K562 (cell line): ENCODE data around the gene MBOAT1. TPM values are rescaled to one million over a fixed set of nuclear protein-coding genes. Genes with fewer than 3 reads are reported as not detected.

Experiments
- ATAC-seq: fragments of 200-7000 bp; cut with Tn5 transposase; 3 replicates; pipeline ENCODE4 v1.9.1; 2020; ENCODE audit warnings: moderate library complexity
- BruUV-seq: library from RNA; stranded (reverse); fragments of 400-500 nt; replicated peaks from 2 replicates; lab custom pipeline; 2021; lab: Mats Ljungman, UMichigan
- CTCF ChIA-PET: fragments of 300-600 bp; formaldehyde crosslinking; extraction: SDS; loops from one replicate; lab custom pipeline; 2021; ENCODE audit warnings: low intra/inter-chr PET ratio; lab: Yijun Ruan, JAX
- POLR2A ChIA-PET: fragments of 300-600, 350-650 bp; sonication (Branson Sonifier 250); formaldehyde crosslinking; extraction: SDS; loops from one replicate; lab custom pipeline; 2021; ENCODE audit warnings: antibody characterized with exemption, inconsistent platforms; lab: Yijun Ruan, JAX
- DNase-seq, 4 experiments: peaks; one replicate each; pipeline versions ENCODE4 v3.0.0 to v3.0.0-alpha.2; 2011 to 2018; ENCODE audit warnings: low spot score in 3 of 4, mixed read lengths in 3 of 4; ENCODE audit errors: extremely low read depth in 1 of 4
- FAIRE-seq: peaks from 2 replicates; lab custom pipeline; 2011; peaks lifted over from hg19 to GRCh38; lab: Jason Lieb, UNC
- H2AFZ ChIP-seq: 2 replicates; pipeline ENCODE4 v1.6.0; 2011; ENCODE audit warnings: low read depth, low read length, control low read depth, inconsistent platforms
- H3K27ac ChIP-seq: fragments of 200-600 bp; 3 replicates; pipeline ENCODE4 v1.8.0; 2011; ENCODE audit warnings: low read depth, mild to moderate bottlenecking, control low read depth, inconsistent platforms, low read length, moderate library complexity, mixed read lengths; ENCODE audit errors: extremely low read depth
- H3K27me3 ChIP-seq, 2 experiments: fragments of 300-600 bp in 1 of 2; 2 replicates in 1 of 2; 3 replicates in 1 of 2; pipeline versions ENCODE4 v1.6.0 to v1.8.0; 2011; ENCODE audit warnings: inconsistent platforms in 2 of 2, low read length in 2 of 2, mild to moderate bottlenecking in 1 of 2, mixed read lengths in 1 of 2, moderate library complexity in 1 of 2; ENCODE audit not compliant: control insufficient read depth in 2 of 2, insufficient read depth in 2 of 2
- H3K36me3 ChIP-seq: fragments of 300-600 bp; 3 replicates; pipeline ENCODE4 v1.8.0; 2011; ENCODE audit warnings: mild to moderate bottlenecking, low read length, inconsistent platforms; ENCODE audit not compliant: control insufficient read depth, insufficient read depth
- H3K4me1 ChIP-seq, 2 experiments: fragments of 200-600 bp in 1 of 2; replicated peaks in 1 of 2; 2 replicates in 1 of 2; 3 replicates in 1 of 2; pipeline versions ENCODE4 v1.5.1 to v1.8.0; 2011; ENCODE audit warnings: inconsistent platforms in 2 of 2, low read length in 2 of 2, mild to moderate bottlenecking in 1 of 2, mixed read lengths in 1 of 2, moderate library complexity in 1 of 2; ENCODE audit not compliant: control insufficient read depth in 2 of 2, insufficient read depth in 2 of 2
- H3K4me2 ChIP-seq: 2 replicates; pipeline ENCODE4 v1.6.1; 2011; ENCODE audit warnings: low read length, control low read depth, inconsistent platforms, mixed read lengths; ENCODE audit not compliant: insufficient read depth
- H3K4me3 ChIP-seq: fragments of 200-600 bp; sonication (generic), shearing (Covaris generic); 2 replicates; pipeline ENCODE4 v1.5.1; 2016; ENCODE audit warnings: control low read depth, inconsistent platforms
- H3K79me2 ChIP-seq: fragments of 200-600 bp; 3 replicates; pipeline ENCODE4 v1.8.0; 2011; ENCODE audit warnings: low read length, inconsistent platforms; ENCODE audit not compliant: control insufficient read depth, insufficient read depth
- H3K9ac ChIP-seq, 2 experiments: 2 replicates each; pipeline versions ENCODE4 v1.6.0 to v1.6.1; 2011; ENCODE audit warnings: low read depth in 2 of 2, low read length in 2 of 2, control low read depth in 1 of 2, inconsistent platforms in 1 of 2, mild to moderate bottlenecking in 1 of 2, mixed read lengths in 1 of 2; ENCODE audit not compliant: insufficient read depth in 1 of 2
- H3K9me1 ChIP-seq: one replicate; pipeline ENCODE4 v1.6.0; 2011; ENCODE audit warnings: inconsistent platforms, mild to moderate bottlenecking, low read length, moderate library complexity; ENCODE audit not compliant: control insufficient read depth, insufficient read depth
- H3K9me3 ChIP-seq: replicated peaks from 2 replicates; pipeline ENCODE4 v1.5.1; 2011; ENCODE audit warnings: low read depth, low read length, inconsistent platforms; ENCODE audit not compliant: control insufficient read depth, insufficient read depth
- H4K20me1 ChIP-seq: replicated peaks from 2 replicates; pipeline ENCODE4 v1.6.1; 2011; ENCODE audit warnings: low read length, inconsistent platforms, mixed read lengths; ENCODE audit not compliant: control insufficient read depth, insufficient read depth
- COPS2 ChIP-seq: fragments of 450-650 bp; conservative IDR thresholded peaks from 2 replicates; pipeline ENCODE4 v1.6.1; 2016; ENCODE audit warnings: mild to moderate bottlenecking, moderate library complexity
- E2F1 ChIP-seq: sonication (generic); formaldehyde crosslinking; IDR thresholded peaks from 2 replicates; pipeline ENCODE4 v1.8.1; 2023; ENCODE audit warnings: mild to moderate bottlenecking, missing genetic modification reagents, moderate library complexity
- FOXM1 ChIP-seq, 2 experiments: fragments of 450-650 bp in 1 of 2; sonication (generic) in 1 of 2; formaldehyde crosslinking in 1 of 2; IDR thresholded peaks; 2 replicates each; pipeline versions ENCODE4 v1.6.1 to v1.9.0; 2017 to 2022; ENCODE audit warnings: low read depth in 2 of 2, mild to moderate bottlenecking in 2 of 2, missing genetic modification reagents in 1 of 2, moderate library complexity in 1 of 2
- HES1 ChIP-seq: fragments of 450-650 bp; IDR thresholded peaks from 2 replicates; pipeline ENCODE4 v1.6.1; 2016; ENCODE audit warnings: low read depth, mild to moderate bottlenecking, moderate library complexity
- NELFE ChIP-seq: IDR thresholded peaks from 2 replicates; pipeline ENCODE4 v1.6.1; 2011; ENCODE audit warnings: mild to moderate bottlenecking; ENCODE audit not compliant: insufficient read depth, insufficient read length
- PML ChIP-seq: IDR thresholded peaks from 2 replicates; pipeline ENCODE4 v1.6.1; 2012; ENCODE audit warnings: low read length, inconsistent platforms
- TBP ChIP-seq: optimal IDR thresholded peaks from 2 replicates; pipeline ENCODE3; 2011; ENCODE audit warnings: low read depth, low read length, improper control_type of control experiment
- TSHZ1 ChIP-seq: fragments of 250-450 bp; sonication (Bioruptor Pico); IDR thresholded peaks from 2 replicates; pipeline ENCODE4 v1.4.0; 2020; ENCODE audit warnings: mild to moderate bottlenecking, moderate library complexity
- XRCC5 ChIP-seq: fragments of 200-400 bp; formaldehyde crosslinking; IDR thresholded peaks from 2 replicates; pipeline ENCODE4 v1.6.1; 2017; ENCODE audit warnings: low read depth, mild to moderate bottlenecking, low read length
- ZFP36 ChIP-seq: fragments of 150-350 bp; IDR thresholded peaks from 2 replicates; pipeline ENCODE4 v1.6.1; 2018; ENCODE audit warnings: low read length, low read depth; ENCODE audit not compliant: partially characterized antibody
- ZNF146 ChIP-seq: IDR thresholded peaks from one replicate; pipeline ENCODE4 v1.6.1; 2018; ENCODE audit warnings: missing compliant biosample characterization; ENCODE audit not compliant: unreplicated experiment
- ZNF274 ChIP-seq: IDR thresholded peaks from 2 replicates; pipeline ENCODE4 v1.6.1; 2011; ENCODE audit warnings: low read depth, mild to moderate bottlenecking, low read length, moderate library complexity, borderline replicate concordance
- WGBS: fragments of 100-300 bp; shearing (Covaris generic); methylation state at CpG from one replicate; pipeline ENCODE4 v1.1.6; 2016; ENCODE audit warnings: low coverage, mixed read lengths; ENCODE audit not compliant: insufficient coverage; ENCODE audit errors: missing lambda C conversion rate; 5-methylcytosine and 5-hydroxymethylcytosine counted together
- in situ Hi-C: fragments of 300-500 bp; cut with MboI; formaldehyde crosslinking; loops from 4 replicates; pipeline ENCODE4 v1.15.0; 2018; ENCODE audit warnings: inconsistent platforms, mixed read lengths
- intact Hi-C: fragments of 100-400 bp; cut with micrococcal nuclease; formaldehyde crosslinking; loops from 2 replicates; pipeline ENCODE4 v1.14.2; 2022
- polyA plus RNA-seq, 8 experiments: library from polyadenylated mRNA; depleted of rRNA in 4 of 8; stranded (reverse) in 5 of 8; unstranded in 3 of 8; fragments of >200 nt; fragmentation: Nextera tagmentation in 2 of 8; fragmentation: Illumina TruSeq in 1 of 8; extraction: Ambion mirVana in 2 of 8; extraction: Trizol in 1 of 8; gene quantifications; 2 replicates each; pipeline versions ENCODE4 v1.2.1 to v1.2.3, GENCODE V29; 2011 to 2014; ENCODE audit warnings: inconsistent platforms in 1 of 8, missing spikeins in 1 of 8
- total RNA-seq, 7 experiments: library from RNA; depleted of rRNA in 6 of 7; stranded (reverse); fragments of >200 nt in 6 of 7; fragmentation: Illumina TruSeq in 2 of 7; extraction: Trizol in 2 of 7; gene quantifications; 2 replicates each; pipeline versions ENCODE4 v1.2.1 to v1.2.3, GENCODE V29; 2011 to 2021; ENCODE audit warnings: low replicate concordance in 1 of 7

MBOAT1 gene
- total and polyA plus RNA-seq, 9 of the 15 experiments (the other 6 are each of a cell fraction or from before 2014, with no cell fraction given), result 0.13 to 16.5 (median 10.3) TPM

- intact Hi-C loops, result loop anchor here (5.0 kb wide), 2 partner anchors 61 to 119 kb away; no protein-coding TSS in a partner anchor
- BruUV-seq, result TSS peak; percentile 39
- Histone ChIP-seq H3K9me3 (no peaks in the 10 kb centered on the region), H3K4me3 (peak overlapping the region; percentile 59), H3K27me3 (no peaks in the 10 kb centered on the region), H3K4me2 (peak overlapping the region; percentile 98), H3K79me2 (peaks cover 20% of the 10 kb centered on the region; the same call in 1 of the 3 replicates), H3K9me1 (no peaks in the 10 kb centered on the region), H2AFZ (peak overlapping the region; percentile 98), H3K36me3 (no peaks in the 10 kb centered on the region), H3K4me1 (peaks cover 25 to 30% of the 10 kb centered on the region in 2 experiments), H3K27ac (peak overlapping the region; percentile 86), H3K9ac (peak overlapping the region; percentile 82 to 86), H4K20me1 (no peaks in the 10 kb centered on the region)
- in situ Hi-C loops, result no loop called here
- 9% methylated on average over 17 of the region's 17 CpGs for WGBS
- ChIA-PET CTCF (no interaction called here), POLR2A (interaction anchor here (0.6 to 2.6 kb wide), 5 partner anchors 9 to 262 kb away, joined by 4 to 18 read pairs (median 6); no protein-coding TSS in a partner anchor)
- FAIRE-seq (peak; percentile 80), DNase-seq (peak in 2 of 4 experiments; percentile 50 to 63), ATAC-seq (peak; percentile 38)
- TF ChIP-seq E2F1 (CRISPR knock-in tag), result no peak
- TF ChIP-seq NELFE, result no peak
- TF ChIP-seq HES1, result no peak
- TF ChIP-seq FOXM1 (IDR thresholded peaks at IDR 0.05; ENCODE audit: low read depth), result no peak
- TF ChIP-seq FOXM1 (CRISPR knock-in tag; IDR thresholded peaks at IDR 0.05; ENCODE audit: low read depth), result no peak
- no peak for TF ChIP-seq TBP
- no peak for TF ChIP-seq ZNF274
- TF ChIP-seq ZNF146 (CRISPR knock-in tag), result no peak
- TF ChIP-seq COPS2, result no peak
- TF ChIP-seq ZFP36, result no peak
- peak; percentile 14; the same call in 1 of the 2 replicates for TF ChIP-seq PML
- no peak for TF ChIP-seq XRCC5
- TF ChIP-seq TSHZ1 (CRISPR knock-in tag), result no peak
These were observed 980 bp downstream of the MBOAT1 start for GRCh38 chr6:20211037-20211940.
